ENCODE measurements around the gene SNAP29.

- TF ChIP-seq POLR2A (IDR thresholded peaks at IDR 0.05), result no peak
- no peak for TF ChIP-seq CTCF (IDR thresholded peaks at IDR 0.05)
- TF ChIP-seq EP300 (IDR thresholded peaks at IDR 0.05), result no peak
These were observed 5.5 kb downstream of the SNAP29 start for GRCh38 chr22:20864186-20864908.

Measured in stomach (tissue), 4 donors.